ENCODE results near the gene GHITM.
"Not testable (repeated sequence)": the region's sequence is repeated elsewhere in the genome, so short reads cannot be mapped to it uniquely, and the experiment has no call there.

The GHITM gene

DNA sequence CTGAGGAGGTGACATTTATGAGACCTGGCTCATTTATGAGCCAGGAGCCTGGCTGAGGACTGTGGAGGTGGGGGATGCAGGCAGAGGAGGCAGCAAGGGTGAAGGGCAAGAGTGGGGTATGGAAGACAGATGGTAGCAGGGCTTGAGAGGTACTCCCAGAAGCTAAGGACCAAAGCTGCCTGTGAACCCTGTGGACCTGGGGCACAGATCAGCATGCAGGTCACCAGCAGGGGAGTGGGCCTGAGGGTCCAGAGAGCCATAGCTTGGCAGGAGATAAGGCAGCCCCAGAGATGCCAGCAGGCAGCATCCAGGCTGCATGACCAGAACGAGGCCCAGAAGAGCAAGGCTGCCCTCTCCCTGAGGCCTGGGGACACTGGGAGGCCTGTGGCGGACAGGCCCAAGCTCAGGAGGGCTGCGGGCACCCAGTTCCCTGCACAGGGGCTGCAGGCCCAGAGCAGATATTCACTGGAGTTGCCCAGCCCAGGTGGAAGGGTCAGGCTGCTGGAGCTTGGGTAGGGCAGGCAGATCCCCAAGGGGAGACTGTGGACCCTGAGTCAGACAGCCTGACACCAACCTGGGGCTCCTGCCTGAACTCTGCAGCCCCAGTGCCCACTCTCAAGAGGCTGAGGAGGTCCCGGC lies 37.6 kb downstream of the GHITM start:
- DNase-seq = no peak

- no peak for DNase-seq
Measured at GRCh38 chr10:84177541-84178141, 38.3 kb downstream of the GHITM start.

- DNase-seq = no peak
Measured at GRCh38 chr10:84178160-84178609, 38.9 kb downstream of the GHITM start.

DNA sequence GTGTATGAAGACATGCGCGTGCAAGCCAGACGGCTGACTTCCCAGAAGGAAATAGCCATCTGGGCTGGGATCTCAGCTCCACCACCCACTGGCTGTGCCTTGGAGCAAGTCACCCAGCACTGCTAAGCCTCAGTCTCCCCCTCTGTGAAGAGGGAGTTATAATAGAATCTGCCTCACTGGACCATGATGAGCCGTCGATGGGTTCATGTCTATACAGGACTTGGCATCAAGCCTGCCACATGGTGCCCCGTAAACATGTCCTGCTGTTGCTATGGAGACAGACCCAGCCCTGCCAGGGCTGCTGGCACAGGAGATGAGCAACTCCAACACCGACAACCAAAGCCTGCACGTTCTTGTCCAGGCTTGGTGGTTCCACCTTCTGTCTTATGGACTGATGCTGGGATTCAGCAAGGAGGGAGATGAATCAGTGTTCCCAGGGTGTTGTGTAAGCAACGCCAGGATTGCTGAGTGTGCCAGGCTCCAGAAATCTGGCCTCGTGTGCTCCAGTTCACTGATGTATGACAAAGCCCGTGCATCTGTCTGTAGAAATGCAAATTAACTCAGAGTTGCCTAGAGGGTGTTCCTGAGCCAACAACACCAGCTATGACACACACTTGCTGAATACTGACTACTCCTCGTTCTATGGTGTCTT lies 39.9 kb downstream of the GHITM start:
- no peak for DNase-seq

DNA sequence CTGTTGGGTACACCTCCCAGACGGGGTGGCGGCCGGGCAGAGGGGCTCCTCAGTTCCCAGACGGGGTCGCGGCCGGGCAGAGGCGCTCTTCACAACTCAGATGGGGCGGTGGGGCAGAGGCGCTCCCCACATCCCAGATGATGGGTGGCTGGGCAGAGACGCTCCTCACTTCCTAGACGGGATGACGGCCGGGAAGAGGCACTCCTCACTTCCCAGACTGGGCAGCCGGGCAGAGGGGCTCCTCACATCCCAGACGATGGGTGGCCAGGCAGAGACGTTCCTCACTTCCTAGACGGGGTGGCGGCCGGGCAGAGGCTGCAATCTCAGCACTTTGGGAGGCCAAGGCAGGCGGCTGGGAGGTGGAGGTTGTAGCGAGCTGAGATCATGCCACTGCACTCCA lies 41.1 kb downstream of the GHITM start:
- DNase-seq = not testable (repeated sequence)

DNA sequence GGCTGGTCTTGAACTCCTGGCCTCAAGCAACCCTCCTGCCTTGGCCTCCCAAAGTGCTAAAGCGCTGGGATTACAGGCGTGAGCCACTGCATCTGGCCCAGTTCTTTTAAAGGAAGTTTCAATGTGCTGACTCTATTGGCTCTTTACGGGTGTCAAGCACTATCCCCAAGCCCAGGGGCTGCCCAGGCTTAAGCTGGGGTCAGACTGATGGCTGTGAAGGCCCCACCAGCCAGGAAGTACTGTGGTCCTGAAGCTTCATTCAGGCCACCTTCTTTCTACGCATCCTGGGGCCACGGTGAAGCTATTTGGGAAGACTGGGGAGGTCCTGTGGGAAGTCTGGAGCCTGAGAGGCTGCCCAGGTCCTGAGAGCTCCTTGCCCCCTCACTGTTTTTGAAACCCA lies 42.3 kb downstream of the GHITM start:
- no peak for DNase-seq

GRCh38 chr10:84184517-84184916 lies 45.2 kb downstream of the GHITM start:
- no peak for DNase-seq

GRCh38 chr10:84185526-84186175 lies 46.3 kb downstream of the GHITM start:
- DNase-seq = no peak

- DNase-seq = no peak
Measured at GRCh38 chr10:84188815-84189214, 49.5 kb downstream of the GHITM start.

- DNase-seq = no peak
Measured at GRCh38 chr10:84190621-84191020, 51.3 kb downstream of the GHITM start.

GRCh38 chr10:84191106-84191505 lies 51.8 kb downstream of the GHITM start:
- DNase-seq = no peak

DNA sequence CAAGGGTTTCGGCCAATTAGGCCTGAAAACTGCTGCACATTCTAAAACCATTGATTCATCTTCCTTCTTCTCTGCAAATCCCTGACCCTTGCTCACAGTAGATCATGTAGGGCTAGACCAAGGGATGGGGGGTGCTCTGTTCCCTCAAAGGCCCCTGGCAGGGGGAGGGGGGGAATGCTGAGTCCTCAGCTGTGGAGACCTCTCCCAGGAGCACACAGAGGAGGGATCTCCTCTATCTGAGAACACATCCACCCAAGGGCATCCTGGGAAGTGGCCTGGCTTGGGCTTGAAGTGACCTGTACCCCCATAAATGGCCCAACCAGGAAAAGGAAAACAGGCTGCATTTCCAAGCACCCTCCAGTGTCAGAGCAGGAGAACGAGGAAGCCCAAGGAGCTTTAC lies 54.0 kb downstream of the GHITM start:
- DNase-seq = no peak

- no peak for DNase-seq
Measured at GRCh38 chr10:84193846-84194423, 54.6 kb downstream of the GHITM start.

DNA sequence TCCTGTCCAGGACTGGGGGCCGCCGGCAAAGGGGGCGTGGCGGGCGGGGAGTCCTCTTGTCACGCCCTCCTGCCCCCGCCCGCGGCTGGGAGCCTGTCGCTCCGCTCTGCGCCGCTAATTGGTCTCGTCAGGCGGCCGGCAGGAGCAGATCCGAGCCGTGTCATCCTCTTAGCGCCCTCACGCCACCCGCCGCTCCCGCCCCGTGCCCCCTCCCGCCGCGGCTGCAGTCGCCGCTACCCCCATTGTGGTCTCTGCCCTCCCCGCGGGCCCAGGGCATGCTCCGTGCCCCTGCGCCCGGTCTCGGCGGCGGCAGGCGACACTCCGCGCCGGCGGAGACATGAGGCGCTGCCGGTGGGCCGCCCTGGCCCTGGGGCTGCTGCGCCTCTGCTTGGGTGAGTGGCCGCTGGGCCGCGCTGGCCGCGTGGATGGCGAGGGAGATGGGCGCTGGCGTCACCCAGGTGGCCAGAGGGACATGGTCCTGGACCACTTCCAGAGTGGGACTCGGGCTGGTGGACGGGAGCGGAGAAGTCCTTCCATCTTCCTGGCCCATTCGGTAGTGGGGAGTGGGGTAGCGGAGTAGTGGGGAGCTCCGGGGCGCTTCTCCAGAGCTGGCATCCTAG lies 55.2 kb downstream of the GHITM start, which contains the start of gene CDHR1:
Gene CDHR1 (plus strand): TSS at position 114 of the 620 bp plus-strand sequence. CDS start 224 bp downstream, at position 338.
- no peak for DNase-seq

GRCh38 chr10:84195044-84195830 lies 55.9 kb downstream of the GHITM start:
- DNase-seq = no peak

DNA sequence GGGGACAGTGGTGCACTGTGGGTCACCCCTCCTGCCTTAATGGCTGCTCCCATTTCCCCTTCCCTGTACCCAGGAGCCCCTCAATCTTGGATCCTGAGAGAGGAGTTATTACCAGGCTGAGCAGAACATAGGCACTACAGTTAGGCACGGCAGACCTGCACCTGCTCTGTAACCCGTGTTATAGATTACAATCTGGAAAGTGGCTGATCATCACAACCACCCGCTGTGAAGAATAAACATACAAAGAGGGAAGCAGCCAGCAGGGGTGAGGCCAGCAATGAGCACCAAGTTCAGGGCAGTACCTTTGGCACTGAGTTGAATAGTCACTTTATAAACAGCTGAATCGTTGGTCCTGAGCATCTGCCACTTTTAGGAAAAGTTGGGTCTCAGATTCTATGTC lies 56.8 kb downstream of the GHITM start:
- no peak for DNase-seq

- DNase-seq = no peak
Measured at GRCh38 chr10:84196941-84197340, 57.6 kb downstream of the GHITM start.

GRCh38 chr10:84197643-84198042 lies 58.3 kb downstream of the GHITM start:
- no peak for DNase-seq

GRCh38 chr10:84198206-84198915 lies 59.1 kb downstream of the GHITM start:
- no peak for DNase-seq

DNA sequence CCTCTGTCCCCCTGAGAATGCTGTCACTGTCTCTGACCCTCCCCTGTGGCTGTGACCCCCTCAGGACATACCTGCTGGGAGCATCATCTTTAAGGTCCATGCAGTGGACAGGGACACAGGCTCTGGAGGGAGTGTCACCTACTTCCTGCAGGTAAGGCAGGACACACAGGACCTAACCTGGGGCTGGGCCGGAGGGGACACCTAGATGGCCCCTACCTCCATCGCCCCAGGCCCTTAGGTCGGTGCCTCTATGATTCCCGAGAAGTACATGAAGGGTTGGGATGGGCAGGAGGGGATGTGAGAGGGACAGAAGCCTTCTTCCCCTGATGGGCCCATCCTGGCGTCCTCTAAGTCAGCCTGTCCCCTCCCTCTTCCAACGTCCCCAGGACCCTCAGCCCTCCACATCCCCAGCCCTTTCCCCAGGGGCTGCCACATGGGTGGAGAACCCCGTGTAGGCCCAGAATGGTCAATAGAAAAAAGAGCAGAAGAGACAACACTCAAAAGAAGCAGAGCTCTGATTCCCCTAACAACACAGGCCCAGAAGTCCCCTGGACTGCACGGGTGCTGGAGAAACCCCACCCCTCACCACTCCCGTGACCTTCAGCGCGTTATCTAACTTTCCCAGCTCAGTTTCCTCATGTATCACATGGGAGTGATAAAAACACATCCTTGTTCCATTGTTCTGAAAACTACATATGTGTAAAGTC lies 61.4 kb downstream of the GHITM start:
- DNase-seq = no peak

- no peak for DNase-seq
Measured at GRCh38 chr10:84201244-84201606, 61.9 kb downstream of the GHITM start.
